Thyroid gland (tissue), 4 donors: ENCODE results near the gene MPG.

Source experiments
- POLR2A ChIP-seq, 2 donors: fragments of 450-650 bp; IDR thresholded peaks; one replicate each; pipeline ENCODE4 v1.6.1; 2017; ENCODE audit warnings: antibody characterized with exemption in 2 of 2, mild to moderate bottlenecking in 2 of 2, moderate library complexity in 1 of 2
- TF ChIP-seq, protein P1 (sequence below), 6 experiments: fragments of 200-600 bp in 3 of 6; fragments of 450-650 bp in 3 of 6; sonication (generic) in 3 of 6; IDR thresholded peaks; one replicate each; pipeline ENCODE4 v1.5.1; 2016 to 2019; ENCODE audit warnings: antibody characterized with exemption in 6 of 6, mild to moderate bottlenecking in 2 of 6, inconsistent platforms in 1 of 6, moderate library complexity in 1 of 6

DNA sequence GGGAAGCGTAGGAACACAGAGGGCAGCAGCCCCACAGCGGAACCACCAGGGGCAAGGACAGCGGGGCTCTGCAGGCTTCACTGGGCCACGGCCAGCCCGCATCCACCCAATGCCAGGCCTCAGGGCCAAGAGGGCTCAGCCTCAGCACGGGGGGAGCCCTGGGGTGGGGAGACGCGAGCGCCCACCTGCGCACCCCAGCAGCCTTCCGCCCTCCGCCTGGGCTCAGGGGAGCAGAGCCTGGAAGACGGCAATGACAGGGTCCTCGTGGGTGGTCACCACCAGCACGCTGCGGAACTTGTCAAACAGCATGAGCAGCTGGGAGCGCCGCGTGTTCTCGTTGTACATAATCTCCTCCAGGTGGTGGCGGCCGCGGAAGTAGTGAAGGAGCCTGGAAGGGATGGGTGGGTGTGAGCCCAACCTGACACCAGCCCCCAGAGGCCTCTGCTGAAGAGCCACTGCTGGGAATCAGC, 8.5 kb downstream of the MPG start:
- TF ChIP-seq, protein P1, sequence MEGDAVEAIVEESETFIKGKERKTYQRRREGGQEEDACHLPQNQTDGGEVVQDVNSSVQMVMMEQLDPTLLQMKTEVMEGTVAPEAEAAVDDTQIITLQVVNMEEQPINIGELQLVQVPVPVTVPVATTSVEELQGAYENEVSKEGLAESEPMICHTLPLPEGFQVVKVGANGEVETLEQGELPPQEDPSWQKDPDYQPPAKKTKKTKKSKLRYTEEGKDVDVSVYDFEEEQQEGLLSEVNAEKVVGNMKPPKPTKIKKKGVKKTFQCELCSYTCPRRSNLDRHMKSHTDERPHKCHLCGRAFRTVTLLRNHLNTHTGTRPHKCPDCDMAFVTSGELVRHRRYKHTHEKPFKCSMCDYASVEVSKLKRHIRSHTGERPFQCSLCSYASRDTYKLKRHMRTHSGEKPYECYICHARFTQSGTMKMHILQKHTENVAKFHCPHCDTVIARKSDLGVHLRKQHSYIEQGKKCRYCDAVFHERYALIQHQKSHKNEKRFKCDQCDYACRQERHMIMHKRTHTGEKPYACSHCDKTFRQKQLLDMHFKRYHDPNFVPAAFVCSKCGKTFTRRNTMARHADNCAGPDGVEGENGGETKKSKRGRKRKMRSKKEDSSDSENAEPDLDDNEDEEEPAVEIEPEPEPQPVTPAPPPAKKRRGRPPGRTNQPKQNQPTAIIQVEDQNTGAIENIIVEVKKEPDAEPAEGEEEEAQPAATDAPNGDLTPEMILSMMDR (IDR thresholded peaks at IDR 0.05) = no peak
- TF ChIP-seq POLR2A (IDR thresholded peaks at IDR 0.05) = no peak
